CD8-positive, alpha-beta memory T cell (primary cell): Measurements from ENCODE around the gene DCDC2B. TPM values are rescaled to one million over a fixed set of nuclear protein-coding genes. Genes with fewer than 3 reads are reported as not detected.

ENCODE experiments used
- polyA plus RNA-seq: library from polyadenylated mRNA; unstranded; fragments of 300-500 nt; fragmentation: Illumina TruSeq; gene quantifications from one replicate; pipeline ENCODE4 v1.2.3, GENCODE V29; 2021
- total RNA-seq, 2 experiments: library from RNA; stranded (reverse); gene quantifications; one replicate each; pipeline ENCODE4 v1.2.3, GENCODE V29; 2021

The DCDC2B gene
- total and polyA plus RNA-seq, 3 experiments from 2014 or later: 0.11 to 0.13 TPM; not detected in 1

Other genes starting within 250 kb of the DCDC2B start
- gene KHDRBS1, start 195.2 kb upstream of the DCDC2B start, total RNA-seq: 100 to 1,000 TPM; 210 TPM
- gene KHDRBS1, start 195.2 kb upstream of the DCDC2B start, polyA plus RNA-seq: 117 TPM
- gene TMEM39B, start 136.2 kb upstream of the DCDC2B start, total RNA-seq: 10 to 100 TPM; 23.4 to 25.8 TPM
- gene TMEM39B, start 136.2 kb upstream of the DCDC2B start, polyA plus RNA-seq: 2.4 TPM
- 10 to 100 TPM; 91.8 to 96.7 TPM for gene KPNA6, start 101.0 kb upstream of the DCDC2B start, total RNA-seq
- gene KPNA6, start 101.0 kb upstream of the DCDC2B start, polyA plus RNA-seq: 29.3 TPM
- gene TXLNA, start 29.4 kb upstream of the DCDC2B start, total RNA-seq: 10 to 100 TPM; 99.0 to 99.9 TPM
- gene TXLNA, start 29.4 kb upstream of the DCDC2B start, polyA plus RNA-seq: 31.2 TPM
- 10 to 100 TPM; 20.6 to 21.0 TPM for gene CCDC28B, start 8.5 kb upstream of the DCDC2B start, total RNA-seq
- 14.7 TPM for gene CCDC28B, start 8.5 kb upstream of the DCDC2B start, polyA plus RNA-seq
- 1 to 10 TPM; 5.6 to 5.7 TPM for gene IQCC, start 3.4 kb upstream of the DCDC2B start, total RNA-seq
- gene IQCC, start 3.4 kb upstream of the DCDC2B start, polyA plus RNA-seq: 1.6 TPM
- 10 to 100 TPM; 10.9 to 12.2 TPM for gene TMEM234, start 13.3 kb downstream of the DCDC2B start, total RNA-seq
- 6.5 TPM for gene TMEM234, start 13.3 kb downstream of the DCDC2B start, polyA plus RNA-seq
- gene EIF3I, start 13.3 kb downstream of the DCDC2B start, total RNA-seq: 100 to 1,000 TPM; 381 to 390 TPM
- 173 TPM for gene EIF3I, start 13.3 kb downstream of the DCDC2B start, polyA plus RNA-seq
- gene FAM167B, start 38.1 kb downstream of the DCDC2B start, total RNA-seq: under 1 TPM; 0.33 to 0.63 TPM
- gene FAM167B, start 38.1 kb downstream of the DCDC2B start, polyA plus RNA-seq: not detected
- gene LCK, start 42.2 kb downstream of the DCDC2B start, total RNA-seq: 100 to 1,000 TPM; 288 to 297 TPM
- 937 TPM for gene LCK, start 42.2 kb downstream of the DCDC2B start, polyA plus RNA-seq
- 100 to 1,000 TPM; 164 to 172 TPM for gene HDAC1, start 83.0 kb downstream of the DCDC2B start, total RNA-seq
- gene HDAC1, start 83.0 kb downstream of the DCDC2B start, polyA plus RNA-seq: 180 TPM
- gene MARCKSL1, start 127.1 kb downstream of the DCDC2B start, total RNA-seq: 10 to 100 TPM; 11.6 to 12.1 TPM
- 45.8 TPM for gene MARCKSL1, start 127.1 kb downstream of the DCDC2B start, polyA plus RNA-seq
- 1 to 10 TPM; 4.4 to 5.2 TPM for gene FAM229A, start 153.4 kb downstream of the DCDC2B start, total RNA-seq
- gene FAM229A, start 153.4 kb downstream of the DCDC2B start, polyA plus RNA-seq: 0.40 TPM
- 1 to 10 TPM in 1 of 2 experiments, under 1 TPM in 1; 0.33 to 1.1 TPM for gene TSSK3, start 153.4 kb downstream of the DCDC2B start, total RNA-seq
- gene TSSK3, start 153.4 kb downstream of the DCDC2B start, polyA plus RNA-seq: 0.44 TPM
- gene BSDC1, start 185.4 kb downstream of the DCDC2B start, total RNA-seq: 10 to 100 TPM; 35.1 to 37.6 TPM
- 50.0 TPM for gene BSDC1, start 185.4 kb downstream of the DCDC2B start, polyA plus RNA-seq